Measurements from ENCODE around the gene CCDC175. TPM values are rescaled to one million over a fixed set of nuclear protein-coding genes. Genes with fewer than 3 reads are reported as not detected.

Gene CCDC175
- not detected in 2 replicates for total RNA-seq

DNA sequence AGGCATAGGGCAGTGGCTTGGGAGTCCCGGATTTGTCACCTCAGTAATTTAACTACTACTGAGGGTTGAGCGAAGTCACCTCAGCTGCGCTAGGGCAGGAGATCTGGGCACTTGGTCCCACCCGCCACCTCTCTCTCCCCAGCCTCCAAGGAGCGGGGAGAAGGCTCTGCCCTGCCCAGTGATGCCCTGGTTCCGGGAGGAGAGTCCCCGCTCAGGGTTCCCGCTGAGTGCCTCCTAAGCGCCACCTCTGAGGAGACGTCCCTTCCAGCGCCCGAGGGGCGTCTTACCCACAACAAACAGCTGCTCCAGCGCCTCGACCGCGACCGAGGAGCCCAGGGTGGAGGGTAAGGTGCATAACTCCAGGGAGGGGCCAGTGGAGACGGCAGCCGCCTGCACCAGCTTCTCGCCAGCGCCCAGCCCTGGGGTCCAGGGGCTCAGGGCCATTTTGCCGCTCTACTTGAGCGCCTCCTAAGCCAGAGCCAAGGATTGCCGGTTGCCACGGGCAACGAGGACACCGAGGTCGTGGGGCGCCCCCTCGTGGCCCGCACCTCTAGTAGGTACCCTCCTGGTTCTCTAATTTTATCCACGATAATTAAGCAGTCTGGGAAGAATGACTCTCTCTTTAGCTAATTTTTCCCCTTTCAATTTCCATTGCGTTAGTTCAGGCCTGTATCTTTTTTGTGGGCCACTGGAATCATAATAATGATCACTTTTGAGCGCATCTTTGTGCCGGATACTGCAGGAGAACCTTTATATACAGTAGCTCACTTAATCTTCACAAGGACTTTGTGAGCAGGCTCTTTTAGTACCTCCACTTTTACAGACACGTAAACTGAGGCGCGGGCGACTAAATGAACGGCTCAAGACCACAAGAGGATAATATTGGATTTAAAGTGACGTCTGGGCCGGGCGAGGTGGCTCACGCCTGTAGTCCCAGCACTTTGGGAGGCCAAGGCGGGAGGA, at the start of gene CCDC175:
CCDC175 (minus strand) TSS at position 481 of the 963 bp plus-strand sequence; CDS start at position 444, 37 bp downstream.
- DNase-seq (ENCODE audit: low read depth in 2 of 2), result peak in 1 of 2 donors; percentile 70

GRCh38 chr14:59622631-59623030, 46.0 kb upstream of the CCDC175 start:
- no peak for DNase-seq (ENCODE audit: low read depth in 2 of 2)

DNA sequence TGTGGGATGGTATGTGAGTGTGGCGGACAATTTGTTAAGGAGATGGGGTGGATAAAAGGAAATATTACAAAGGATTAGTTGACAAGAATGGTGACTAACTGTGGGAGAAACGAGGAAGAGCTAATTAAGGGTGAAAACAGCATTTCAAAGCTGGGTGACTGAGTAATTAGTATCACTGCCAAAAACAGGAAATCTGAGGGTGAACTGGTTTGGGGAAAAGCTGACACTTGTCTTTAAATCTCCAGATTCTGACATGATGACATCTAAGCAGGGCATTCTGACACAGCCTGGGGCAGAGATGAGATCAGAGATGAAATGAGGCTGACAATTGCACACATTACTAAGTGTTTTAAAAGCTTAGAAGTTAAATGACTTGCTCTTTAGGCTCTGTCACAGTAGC, 42.4 kb upstream of the CCDC175 start:
- no peak for DNase-seq (ENCODE audit: low read depth in 2 of 2)

DNA sequence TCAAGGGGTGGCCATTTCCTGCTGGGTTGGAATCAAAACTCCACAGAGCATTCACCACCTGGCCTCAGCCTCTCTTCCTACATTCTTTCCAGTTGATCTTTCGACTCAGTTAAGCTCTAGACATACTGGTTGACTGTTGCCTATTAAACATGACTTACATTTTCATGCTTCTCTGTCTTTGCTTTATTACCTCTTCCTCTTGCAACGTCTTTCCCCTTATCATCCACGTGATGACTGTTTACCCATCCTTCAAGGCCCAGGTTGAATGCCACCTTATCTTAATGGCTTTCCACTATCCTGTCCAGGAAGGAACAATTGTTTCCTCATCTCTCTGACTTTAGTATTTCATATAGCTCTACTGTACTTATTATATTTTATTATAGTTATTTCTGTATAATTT, 24.4 kb upstream of the CCDC175 start:
- no peak for DNase-seq (ENCODE audit: low read depth in 2 of 2)

- DNase-seq (ENCODE audit: low read depth in 2 of 2), result no peak
Measured at GRCh38 chr14:59600211-59600945, 23.8 kb upstream of the CCDC175 start.

DNA sequence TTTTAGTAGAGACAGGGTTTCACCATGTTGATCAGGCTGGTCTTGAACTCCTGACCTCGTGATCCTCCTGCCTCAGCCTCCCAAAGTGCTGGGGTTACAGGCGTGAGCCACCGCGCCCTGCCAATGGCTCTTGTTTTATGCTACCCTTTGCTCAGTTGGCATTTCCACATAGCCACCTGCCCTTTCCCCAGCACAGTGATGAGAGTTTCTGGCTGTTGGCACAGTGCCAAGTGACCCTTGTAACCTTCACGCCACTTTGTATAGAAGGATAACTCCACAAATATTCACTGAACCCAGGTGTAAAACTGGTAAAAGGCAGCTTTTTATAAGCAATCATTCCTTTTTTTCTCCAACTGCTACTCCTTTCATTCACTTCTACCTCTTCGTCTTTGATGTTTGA, 18.5 kb upstream of the CCDC175 start:
- DNase-seq (ENCODE audit: low read depth in 2 of 2), result no peak

GRCh38 chr14:59591641-59592370, 15.2 kb upstream of the CCDC175 start:
- no peak for DNase-seq (ENCODE audit: low read depth in 2 of 2)

GRCh38 chr14:59588101-59588500, 11.5 kb upstream of the CCDC175 start:
- no peak for DNase-seq (ENCODE audit: low read depth in 2 of 2)

DNA sequence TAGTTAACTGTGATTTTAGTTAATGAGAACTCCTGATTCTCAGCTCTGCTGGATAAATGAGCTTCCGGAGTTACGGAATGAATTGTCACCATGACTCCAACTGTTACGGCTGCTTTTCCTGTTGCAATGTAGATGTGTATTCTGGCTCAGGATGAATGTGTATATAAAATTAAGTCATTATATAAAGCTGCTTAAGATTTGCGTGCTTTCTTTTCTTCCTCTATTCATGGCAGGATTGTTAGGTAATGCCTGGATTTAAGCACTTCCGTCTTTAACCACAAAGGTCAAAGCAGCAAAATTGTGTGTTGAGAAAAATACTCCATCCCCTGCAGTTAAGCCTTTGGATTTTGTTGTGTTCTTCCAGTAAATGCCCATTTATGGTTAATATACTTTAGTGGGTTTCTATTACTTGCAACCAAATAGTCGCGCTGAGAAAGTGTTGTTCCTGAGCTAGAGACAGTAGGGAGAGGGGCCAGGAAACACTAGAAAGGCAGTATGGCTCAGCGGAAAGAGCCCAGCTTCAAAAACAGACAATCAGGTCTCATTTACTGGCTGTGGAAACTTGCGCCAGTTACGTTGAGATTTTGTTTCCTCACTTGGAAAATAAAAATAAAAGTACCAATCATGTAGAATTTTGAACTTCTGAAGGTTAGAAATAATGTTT, 9.4 kb upstream of the CCDC175 start:
- peak in 1 of 2 donors; percentile 34 for DNase-seq (ENCODE audit: low read depth in 2 of 2)

DNA sequence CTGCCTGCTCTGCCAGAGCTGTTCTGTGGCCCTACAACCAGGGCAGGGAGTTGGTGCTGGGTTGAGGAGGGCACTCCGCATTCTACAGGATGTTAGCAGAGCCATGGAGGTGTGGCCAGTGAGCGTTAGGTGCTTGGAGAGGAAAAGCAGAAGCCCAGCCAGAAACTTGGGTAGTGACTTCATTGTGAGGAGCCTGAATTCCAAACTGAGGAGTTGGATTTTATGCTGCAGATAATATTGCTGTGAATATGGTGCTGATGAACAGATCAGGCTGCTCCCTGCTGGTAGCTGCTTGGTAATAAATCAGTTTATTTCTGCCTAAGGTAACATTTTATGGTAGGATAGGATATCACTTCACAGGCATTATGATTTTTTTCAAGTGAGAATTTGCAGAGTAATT, 7.1 kb upstream of the CCDC175 start:
- no peak for DNase-seq (ENCODE audit: low read depth in 2 of 2)

GRCh38 chr14:59582845-59583509, 6.4 kb upstream of the CCDC175 start:
- DNase-seq (ENCODE audit: low read depth in 2 of 2), result no peak

DNA sequence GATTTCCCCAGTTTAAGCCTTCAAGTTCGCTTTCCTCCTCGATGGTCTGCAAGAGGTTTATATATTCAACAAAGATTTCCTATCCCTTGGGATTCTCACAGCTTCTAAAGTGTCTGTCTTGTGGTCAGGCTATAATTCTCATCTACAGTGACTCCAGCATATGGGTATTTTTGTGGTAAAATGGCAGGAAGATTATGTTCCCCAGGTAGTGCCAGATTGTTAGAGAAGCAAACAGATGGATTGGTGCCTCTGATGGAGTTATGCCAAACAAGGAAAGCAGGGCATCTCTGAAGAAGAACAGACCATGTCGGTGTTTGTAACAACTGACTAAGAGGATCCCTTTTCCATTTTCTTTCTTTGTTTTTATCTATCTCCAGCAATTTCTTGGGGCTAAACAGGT, 5.5 kb upstream of the CCDC175 start:
- no peak for DNase-seq (ENCODE audit: low read depth in 2 of 2)

- DNase-seq (ENCODE audit: low read depth in 2 of 2), result no peak
Measured at GRCh38 chr14:59580911-59581310, 4.3 kb upstream of the CCDC175 start.

DNA sequence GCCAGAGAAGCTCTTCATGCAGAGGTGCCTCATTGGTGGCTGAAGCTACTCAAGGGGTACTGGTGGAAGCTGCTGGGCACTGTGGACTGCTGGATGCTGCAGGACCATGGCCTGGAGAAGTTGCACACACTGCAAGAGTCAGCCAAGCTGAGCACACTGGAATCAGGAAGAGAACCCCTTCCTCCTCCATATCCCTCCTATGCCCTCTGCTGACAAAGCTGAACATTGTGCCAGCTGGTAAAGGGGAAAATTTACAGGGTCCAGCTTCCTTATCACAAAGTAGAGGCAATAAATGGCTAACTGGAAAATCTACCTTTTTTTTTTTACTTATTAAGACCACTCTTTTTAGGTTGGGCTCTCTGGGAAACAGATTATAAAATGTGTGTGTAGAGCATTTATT, 6.5 kb downstream of the CCDC175 start:
- no peak for DNase-seq (ENCODE audit: low read depth in 2 of 2)

DNA sequence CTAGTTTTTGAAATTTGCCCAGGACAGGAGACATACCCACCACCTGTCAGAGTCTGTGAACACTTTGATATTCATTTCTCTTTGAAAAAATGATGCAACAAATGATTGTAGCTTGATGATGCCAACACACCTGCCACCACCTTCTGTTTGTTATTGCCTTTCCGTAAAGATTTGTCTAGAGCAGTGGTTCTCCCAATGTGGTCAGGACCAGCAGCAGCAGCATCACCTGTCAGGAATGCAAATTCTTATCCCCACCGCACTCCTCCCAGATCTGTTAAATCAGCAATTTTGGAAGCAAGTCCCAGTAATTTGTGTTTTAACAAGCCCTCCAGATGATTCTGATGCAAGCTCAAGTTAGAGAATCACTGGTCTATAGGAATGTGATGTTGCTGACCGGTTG, 9.9 kb downstream of the CCDC175 start:
- DNase-seq (ENCODE audit: low read depth in 2 of 2), result no peak

GRCh38 chr14:59566296-59566695, 10.3 kb downstream of the CCDC175 start:
- no peak for DNase-seq (ENCODE audit: low read depth in 2 of 2)

DNA sequence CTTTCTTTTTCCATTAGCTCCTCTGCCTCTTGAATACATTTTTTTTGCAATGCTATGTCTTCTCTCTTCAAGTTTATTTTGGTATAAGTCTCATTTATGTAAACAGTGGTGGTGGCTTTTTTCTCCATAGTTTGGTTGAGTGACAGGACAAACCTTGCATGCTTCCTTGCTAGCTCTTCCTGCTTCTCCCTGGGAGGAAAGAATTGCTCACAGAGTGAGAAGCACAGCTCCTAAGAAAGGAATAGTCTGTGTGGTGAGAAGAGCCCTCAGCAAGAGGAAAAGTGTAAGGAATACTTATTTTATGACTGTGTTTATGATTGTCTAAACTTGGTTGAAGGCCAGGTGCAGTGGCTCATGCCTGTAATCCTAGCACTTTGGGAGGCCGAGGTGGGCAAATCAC, 11.5 kb downstream of the CCDC175 start:
- no peak for DNase-seq (ENCODE audit: low read depth in 2 of 2)

- DNase-seq (ENCODE audit: low read depth in 2 of 2), result no peak
Measured at GRCh38 chr14:59564366-59564765, 12.2 kb downstream of the CCDC175 start.

GRCh38 chr14:59547310-59547709, 29.3 kb downstream of the CCDC175 start:
- DNase-seq (ENCODE audit: low read depth in 2 of 2), result no peak

- DNase-seq (ENCODE audit: low read depth in 2 of 2), result no peak
Measured at GRCh38 chr14:59543873-59544272, 32.7 kb downstream of the CCDC175 start.

- no peak for DNase-seq (ENCODE audit: low read depth in 2 of 2)
Measured at GRCh38 chr14:59541731-59542130, 34.9 kb downstream of the CCDC175 start.

All from dermis microvascular lymphatic vessel endothelial cell (primary cell).